ENCODE data around the gene CCND2.

DNA sequence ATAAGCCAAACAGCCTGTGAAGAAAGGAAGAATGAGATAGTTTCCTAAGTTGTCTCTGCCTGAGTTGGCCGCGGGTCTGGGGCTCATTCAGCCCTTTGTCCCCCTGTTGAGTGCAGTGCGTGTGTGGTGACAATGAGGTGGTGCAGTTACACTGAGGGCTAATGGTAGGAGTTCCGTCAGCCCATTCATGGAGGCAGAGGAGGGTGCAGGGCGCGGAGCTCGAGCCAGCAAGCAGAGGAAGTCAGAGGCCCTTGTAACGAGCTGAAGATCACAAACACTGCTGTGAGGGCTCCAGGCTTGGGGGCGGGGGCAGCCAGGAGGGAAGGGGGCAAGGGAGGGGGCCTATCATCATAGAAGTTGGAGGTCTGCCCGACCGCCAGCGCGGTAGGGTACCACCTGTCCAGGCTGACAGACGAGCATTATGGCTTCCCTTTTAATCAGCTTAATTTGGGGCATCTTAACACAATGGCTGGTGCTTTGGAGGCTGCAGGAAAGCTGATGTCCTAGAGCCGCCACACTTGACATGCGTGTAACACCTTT lies 20.5 kb downstream of the CCND2 start:
- TF ChIP-seq, protein P1, sequence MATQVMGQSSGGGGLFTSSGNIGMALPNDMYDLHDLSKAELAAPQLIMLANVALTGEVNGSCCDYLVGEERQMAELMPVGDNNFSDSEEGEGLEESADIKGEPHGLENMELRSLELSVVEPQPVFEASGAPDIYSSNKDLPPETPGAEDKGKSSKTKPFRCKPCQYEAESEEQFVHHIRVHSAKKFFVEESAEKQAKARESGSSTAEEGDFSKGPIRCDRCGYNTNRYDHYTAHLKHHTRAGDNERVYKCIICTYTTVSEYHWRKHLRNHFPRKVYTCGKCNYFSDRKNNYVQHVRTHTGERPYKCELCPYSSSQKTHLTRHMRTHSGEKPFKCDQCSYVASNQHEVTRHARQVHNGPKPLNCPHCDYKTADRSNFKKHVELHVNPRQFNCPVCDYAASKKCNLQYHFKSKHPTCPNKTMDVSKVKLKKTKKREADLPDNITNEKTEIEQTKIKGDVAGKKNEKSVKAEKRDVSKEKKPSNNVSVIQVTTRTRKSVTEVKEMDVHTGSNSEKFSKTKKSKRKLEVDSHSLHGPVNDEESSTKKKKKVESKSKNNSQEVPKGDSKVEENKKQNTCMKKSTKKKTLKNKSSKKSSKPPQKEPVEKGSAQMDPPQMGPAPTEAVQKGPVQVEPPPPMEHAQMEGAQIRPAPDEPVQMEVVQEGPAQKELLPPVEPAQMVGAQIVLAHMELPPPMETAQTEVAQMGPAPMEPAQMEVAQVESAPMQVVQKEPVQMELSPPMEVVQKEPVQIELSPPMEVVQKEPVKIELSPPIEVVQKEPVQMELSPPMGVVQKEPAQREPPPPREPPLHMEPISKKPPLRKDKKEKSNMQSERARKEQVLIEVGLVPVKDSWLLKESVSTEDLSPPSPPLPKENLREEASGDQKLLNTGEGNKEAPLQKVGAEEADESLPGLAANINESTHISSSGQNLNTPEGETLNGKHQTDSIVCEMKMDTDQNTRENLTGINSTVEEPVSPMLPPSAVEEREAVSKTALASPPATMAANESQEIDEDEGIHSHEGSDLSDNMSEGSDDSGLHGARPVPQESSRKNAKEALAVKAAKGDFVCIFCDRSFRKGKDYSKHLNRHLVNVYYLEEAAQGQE (IDR thresholded peaks at IDR 0.05; ENCODE audit: borderline replicate concordance): no peak
- TF ChIP-seq CTCF (IDR thresholded peaks at IDR 0.05; ENCODE audit: poor library complexity, severe bottlenecking): no peak
- no peak for TF ChIP-seq EZH2 (IDR thresholded peaks at IDR 0.05; ENCODE audit: borderline replicate concordance, insufficient read depth, low read length, poor library complexity, severe bottlenecking)
- TF ChIP-seq POLR2AphosphoS5 (IDR thresholded peaks at IDR 0.05): no peak
- no peak for TF ChIP-seq TAF1 (IDR thresholded peaks at IDR 0.05; ENCODE audit: low read depth)
- no peak for TF ChIP-seq EP300 (conservative IDR thresholded peaks at IDR 0.05; ENCODE audit: poor library complexity, severe bottlenecking)
- no peak for TF ChIP-seq RAD21 (conservative IDR thresholded peaks at IDR 0.05)
- TF ChIP-seq SMC3 (conservative IDR thresholded peaks at IDR 0.05; ENCODE audit: poor library complexity): no peak
- no peak for TF ChIP-seq MXI1 (conservative IDR thresholded peaks at IDR 0.05; ENCODE audit: poor library complexity, severe bottlenecking)

All from neural cell (in vitro differentiated cells).